HG03457 (cell line): ENCODE data around the gene ESRRG.

Experiments used
- ATAC-seq: cut with Tn5 transposase; IDR thresholded peaks from one replicate; pipeline ENCODE4 v1.9.1; 2021; ENCODE audit warnings: moderate number of reproducible peaks; ENCODE audit not compliant: unreplicated experiment

The ESRRG gene

DNA sequence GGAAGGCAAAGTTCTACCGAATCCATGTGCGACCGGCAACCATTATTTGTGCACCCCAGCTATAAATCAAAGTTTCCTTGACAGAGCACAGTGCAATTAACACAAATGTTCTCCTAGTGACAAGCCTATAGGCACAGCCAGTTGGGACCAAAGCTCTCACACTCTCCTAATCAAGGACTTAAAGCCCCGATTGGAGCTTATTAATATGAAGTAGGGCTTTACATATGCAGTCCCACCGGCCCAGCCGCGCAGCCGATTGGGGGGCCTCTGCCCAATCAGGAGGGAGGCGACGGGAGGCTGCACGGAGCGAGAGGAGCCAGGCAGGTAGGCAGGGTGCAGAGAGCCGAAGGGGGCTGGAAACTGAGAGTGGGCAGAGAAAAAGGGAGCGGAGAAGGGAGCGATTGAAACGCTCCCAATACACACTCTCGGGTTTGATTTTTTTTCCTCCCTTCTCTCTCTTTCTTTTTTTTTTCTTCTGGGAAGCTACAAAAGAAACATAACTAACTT lies at the start of gene ESRRG:
Gene ESRRG (minus strand): TSS at position 156 of the 507 bp plus-strand sequence. CDS start 130 bp downstream, at position 26.
- no peak for ATAC-seq

DNA sequence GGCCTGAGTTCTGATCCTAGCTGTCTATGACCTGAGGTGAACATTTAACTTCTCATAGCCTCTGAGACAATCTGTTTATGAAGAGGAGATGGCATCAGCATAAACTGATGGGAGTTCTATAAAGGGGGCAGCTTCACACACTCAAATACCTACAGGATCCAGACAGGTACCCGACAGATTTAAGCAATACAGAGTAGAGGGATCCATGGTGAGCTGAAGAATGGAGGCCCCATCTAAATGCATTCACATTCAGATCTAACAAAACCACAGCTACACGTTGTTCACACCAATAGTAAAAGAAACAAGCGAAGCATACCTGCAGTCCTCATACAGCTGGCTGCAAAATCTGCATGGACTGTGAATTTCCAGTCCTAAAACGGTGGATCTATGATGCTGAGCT lies 48.7 kb upstream of the ESRRG start:
- ATAC-seq = no peak

GRCh38 chr1:216766633-216767327 lies 43.6 kb upstream of the ESRRG start:
- no peak for ATAC-seq

- no peak for ATAC-seq
Observed at GRCh38 chr1:216765346-216766300, 42.4 kb upstream of the ESRRG start.

DNA sequence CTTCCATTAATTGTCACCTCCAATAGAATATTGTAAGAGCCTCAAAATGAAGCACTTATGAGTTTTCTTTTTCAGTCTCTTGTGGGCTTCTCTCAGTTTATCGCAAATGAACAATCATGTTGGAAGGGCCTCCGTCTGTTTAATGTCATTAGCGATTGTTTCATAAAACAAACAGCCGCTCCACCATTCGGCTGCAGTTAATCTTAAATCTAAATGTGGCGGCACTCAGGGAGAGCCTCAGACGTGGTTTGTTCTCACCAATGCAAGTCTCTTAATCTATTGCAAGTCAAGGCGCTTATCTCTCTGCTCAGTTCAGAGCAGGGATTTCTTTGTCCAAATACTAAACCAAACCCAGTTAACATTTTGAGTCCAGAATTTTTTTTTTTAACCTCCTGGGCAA lies 34.9 kb upstream of the ESRRG start:
- no peak for ATAC-seq

DNA sequence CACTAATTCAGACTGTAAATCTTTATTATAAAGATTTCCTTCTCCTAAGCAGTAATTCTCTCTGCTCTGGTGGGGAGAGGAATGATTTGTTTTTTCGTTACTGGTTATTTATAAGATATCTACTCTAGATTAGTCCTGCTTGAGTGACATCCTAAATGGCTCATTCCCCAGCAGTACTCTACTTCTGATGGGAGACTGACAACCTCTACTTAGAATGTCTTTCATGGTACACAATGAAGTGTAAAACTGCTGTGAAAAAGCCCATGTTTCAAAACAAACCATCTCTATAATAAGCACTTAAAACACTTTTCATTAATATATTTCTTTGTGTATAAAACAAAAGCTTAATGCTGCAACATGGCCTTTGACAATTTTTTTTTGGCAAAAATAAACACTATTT lies 33.9 kb upstream of the ESRRG start:
- no peak for ATAC-seq

GRCh38 chr1:216750961-216751360 lies 27.7 kb upstream of the ESRRG start:
- ATAC-seq = no peak

- no peak for ATAC-seq
Observed at GRCh38 chr1:216750031-216750627, 26.9 kb upstream of the ESRRG start.

- no peak for ATAC-seq
Observed at GRCh38 chr1:216749232-216749631, 26.0 kb upstream of the ESRRG start.

DNA sequence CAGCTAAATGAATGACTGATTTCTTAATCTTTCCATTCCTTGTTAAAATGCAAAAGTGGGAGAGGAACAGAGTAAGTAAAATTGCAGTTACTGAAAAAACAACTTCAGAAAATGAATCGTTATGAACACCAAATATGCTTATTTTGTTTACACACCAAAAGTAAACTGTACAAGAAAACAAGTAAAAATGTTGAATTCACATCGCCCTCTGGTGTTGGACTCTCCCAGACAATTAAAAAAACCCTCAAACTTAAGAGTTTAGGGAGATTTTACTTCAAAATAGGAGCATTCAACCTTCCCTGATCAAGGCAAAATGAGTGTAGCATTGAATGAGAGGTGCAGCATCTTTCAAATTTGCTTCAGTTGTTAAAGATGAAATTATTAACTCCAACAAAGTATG lies 19.4 kb upstream of the ESRRG start:
- no peak for ATAC-seq

GRCh38 chr1:216740331-216740730 lies 17.1 kb upstream of the ESRRG start:
- ATAC-seq = no peak

- no peak for ATAC-seq
Observed at GRCh38 chr1:216739793-216740192, 16.6 kb upstream of the ESRRG start.

DNA sequence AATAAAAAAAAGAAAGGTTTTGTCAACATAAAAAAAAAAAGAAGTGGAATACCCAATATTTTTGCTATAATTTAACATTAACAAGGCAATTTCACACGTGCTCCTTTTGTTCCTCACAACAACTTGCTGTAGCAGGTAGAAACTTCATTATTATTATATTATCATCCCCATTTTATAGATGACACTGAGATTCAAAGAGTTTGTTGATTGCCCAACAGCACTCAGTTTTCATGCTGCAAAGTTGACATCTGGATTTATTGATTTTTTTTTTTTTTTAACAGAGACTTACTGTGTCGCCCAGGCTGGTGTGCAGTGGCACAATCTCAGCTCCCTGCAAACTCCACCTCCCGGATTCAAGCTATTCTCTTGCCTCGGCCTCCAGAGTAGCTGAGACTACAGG lies 8.9 kb upstream of the ESRRG start:
- no peak for ATAC-seq

DNA sequence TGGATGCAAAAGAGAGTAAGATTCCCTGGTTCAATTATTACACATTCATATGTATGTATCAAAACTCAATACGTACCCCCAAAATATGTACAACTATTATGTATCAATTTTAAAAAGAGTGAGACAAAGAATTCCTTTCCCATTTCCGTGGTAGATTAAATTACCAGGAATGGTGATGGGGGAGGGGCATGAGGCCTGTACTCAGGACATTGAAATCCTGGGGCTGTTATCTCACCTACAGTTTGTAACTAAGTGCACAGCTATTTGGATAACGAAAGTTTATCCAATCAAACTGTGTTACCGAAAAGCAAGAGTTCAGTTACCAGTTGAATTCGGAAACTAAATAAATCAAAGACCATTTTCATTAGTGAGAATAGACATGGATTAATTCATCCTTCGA lies 8.3 kb upstream of the ESRRG start:
- no peak for ATAC-seq

DNA sequence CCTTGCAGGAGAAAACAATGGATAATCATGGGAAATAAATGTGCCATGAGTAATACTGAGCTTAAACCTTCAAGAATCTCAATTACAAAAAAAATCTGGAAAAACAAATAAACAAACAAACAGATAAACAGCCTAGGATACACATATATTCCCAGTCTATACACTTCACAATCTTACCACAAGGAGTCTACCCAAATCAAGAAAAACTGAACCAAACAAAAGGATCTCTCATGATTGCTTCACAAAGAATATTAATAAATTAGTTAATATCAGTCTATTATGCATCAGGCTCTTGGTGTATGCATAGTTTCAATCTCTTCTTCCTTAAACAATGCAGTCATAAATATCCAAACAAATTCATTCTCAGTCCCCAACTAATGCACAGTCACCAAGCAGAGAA lies 3.2 kb upstream of the ESRRG start:
- no peak for ATAC-seq

DNA sequence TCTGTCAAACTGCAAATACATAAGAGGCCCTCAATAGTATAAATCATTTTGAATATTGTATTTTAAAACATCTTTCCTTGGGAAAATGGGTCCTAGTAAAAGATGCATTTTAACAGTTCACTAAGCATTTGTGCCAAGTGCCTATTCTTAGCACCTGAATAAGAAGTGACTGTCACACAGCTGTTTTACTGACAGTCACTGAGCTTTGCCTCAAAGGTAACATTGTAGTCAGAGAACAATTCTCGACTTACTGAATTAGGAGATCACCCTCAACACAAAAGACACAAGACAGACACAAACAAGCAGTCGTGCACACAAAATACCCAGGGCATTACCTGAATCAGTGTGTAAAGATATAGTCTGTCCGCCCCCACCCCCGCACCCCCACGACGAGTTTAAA lies 408 bp downstream of the ESRRG start:
- no peak for ATAC-seq

- no peak for ATAC-seq
Observed at GRCh38 chr1:216721863-216722262, 1.4 kb downstream of the ESRRG start.

GRCh38 chr1:216721062-216721461 lies 2.2 kb downstream of the ESRRG start:
- ATAC-seq = no peak

GRCh38 chr1:216711712-216712111 lies 11.5 kb downstream of the ESRRG start:
- ATAC-seq = no peak

GRCh38 chr1:216710598-216711333 lies 12.5 kb downstream of the ESRRG start:
- no peak for ATAC-seq

DNA sequence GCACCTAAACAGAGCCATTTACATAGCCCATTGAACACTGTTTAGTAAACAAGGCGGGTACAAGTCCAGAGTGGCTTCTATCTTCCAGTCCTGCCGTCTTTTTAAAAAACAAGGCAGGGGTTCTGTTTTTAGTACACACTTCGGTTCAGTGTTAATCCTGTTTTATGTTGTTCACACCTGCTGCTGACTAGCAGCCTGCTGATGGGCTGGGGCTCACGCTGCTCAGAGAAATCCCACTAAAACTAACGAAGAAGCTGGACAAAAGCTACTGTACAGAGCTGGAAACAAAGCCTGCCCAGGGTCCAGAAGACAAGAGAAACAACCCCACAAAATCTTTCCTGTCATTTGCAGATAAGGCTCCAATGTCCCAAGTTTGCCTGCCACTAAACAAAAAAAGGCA lies 13.2 kb downstream of the ESRRG start:
- ATAC-seq = no peak
